ENCODE measurements around the gene APRT.
A peak's percentile ranks its signal among the peaks of the same experiment; 100 is the strongest.
"Not testable (repeated sequence)": the region's sequence is repeated elsewhere in the genome, so short reads cannot be mapped to it uniquely, and the experiment has no call there.

Gene APRT

GRCh38 chr16:88777471-88778270 lies 34.1 kb downstream of the APRT start:
- Histone ChIP-seq H3K4me1 (ENCODE audit: control insufficient read depth, insufficient read depth, low read length, unreplicated experiment) (peaks cover 58% of the 10 kb centered on the region), H3K27me3 (ENCODE audit: insufficient read depth, low read length) (no peaks in the 10 kb centered on the region), H3K79me2 (ENCODE audit: control insufficient read depth, insufficient read depth, low read length, unreplicated experiment) (peaks cover 98% of the 10 kb centered on the region), H3K36me3 (ENCODE audit: insufficient read depth, low read length) (no peaks in the 10 kb centered on the region), H2AFZ (ENCODE audit: low read length, unreplicated experiment) (no peak overlapping the region), H3K27ac (ENCODE audit: low read depth, low read length) (no peak overlapping the region), H3K4me3 (ENCODE audit: low read depth, low read length) (no peak overlapping the region)

- H2AFZ ChIP-seq (ENCODE audit: low read length, unreplicated experiment) = no peak overlapping the region
- peaks cover 55% of the 10 kb centered on the region for H3K4me1 ChIP-seq (ENCODE audit: control insufficient read depth, insufficient read depth, low read length, unreplicated experiment)
- no peaks in the 10 kb centered on the region for H3K27me3 ChIP-seq (ENCODE audit: insufficient read depth, low read length)
- H3K79me2 ChIP-seq (ENCODE audit: control insufficient read depth, insufficient read depth, low read length, unreplicated experiment) = peaks cover 96% of the 10 kb centered on the region
- H3K36me3 ChIP-seq (ENCODE audit: insufficient read depth, low read length) = no peaks in the 10 kb centered on the region
- H3K27ac ChIP-seq (ENCODE audit: low read depth, low read length) = no peak overlapping the region
- H3K4me3 ChIP-seq (ENCODE audit: low read depth, low read length) = no peak overlapping the region
These were observed 35.9 kb downstream of the APRT start for GRCh38 chr16:88775825-88776224.

DNA sequence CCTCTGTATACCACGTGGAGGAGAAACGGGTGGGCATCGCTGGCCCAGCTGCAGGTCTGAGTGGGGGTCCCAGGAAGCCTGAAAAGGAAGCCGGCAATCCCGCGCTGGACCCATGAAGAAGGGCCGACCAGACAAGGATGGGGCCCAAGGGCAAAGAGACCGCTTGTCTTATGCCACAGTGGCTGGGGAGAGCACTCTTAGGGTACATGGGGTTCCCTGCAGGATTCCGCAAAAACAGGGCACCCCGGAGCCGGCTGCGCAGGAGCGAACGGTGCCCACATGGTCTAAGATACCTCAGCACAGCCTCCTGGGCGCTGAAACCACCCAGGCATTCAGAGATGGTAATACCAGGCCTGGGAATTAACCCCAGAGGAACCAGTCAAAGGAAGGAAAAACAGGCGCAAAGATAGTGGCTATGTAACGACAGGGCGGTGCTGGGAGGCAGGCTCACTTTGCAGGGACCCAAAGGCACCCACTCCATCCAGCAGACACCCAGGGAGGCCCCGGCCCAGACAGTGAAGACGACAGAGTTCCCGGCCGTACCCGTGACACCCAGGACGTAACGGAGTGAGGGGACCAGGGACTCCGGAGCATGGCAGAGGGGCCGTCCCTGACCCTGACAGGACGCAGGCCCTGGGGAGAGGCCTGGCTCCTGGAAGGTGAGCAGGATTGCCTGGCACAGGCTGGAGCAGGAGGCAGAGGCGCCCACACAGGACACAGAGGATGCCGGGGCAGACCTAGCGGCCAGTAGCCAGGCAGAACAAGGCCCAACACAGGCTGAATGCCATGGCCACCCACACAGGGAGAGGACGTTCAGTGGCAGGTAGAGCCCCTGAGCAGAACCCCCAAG lies 37.0 kb downstream of the APRT start:
- H3K4me3 ChIP-seq (ENCODE audit: low read depth, low read length) = no peak overlapping the region
- H3K27ac ChIP-seq (ENCODE audit: low read depth, low read length) = peak overlapping the region; percentile 43
- peaks cover 96% of the 10 kb centered on the region for H3K79me2 ChIP-seq (ENCODE audit: control insufficient read depth, insufficient read depth, low read length, unreplicated experiment)
- H3K36me3 ChIP-seq (ENCODE audit: insufficient read depth, low read length) = no peaks in the 10 kb centered on the region
- peaks cover 55% of the 10 kb centered on the region for H3K4me1 ChIP-seq (ENCODE audit: control insufficient read depth, insufficient read depth, low read length, unreplicated experiment)
- no peak overlapping the region for H2AFZ ChIP-seq (ENCODE audit: low read length, unreplicated experiment)
- no peaks in the 10 kb centered on the region for H3K27me3 ChIP-seq (ENCODE audit: insufficient read depth, low read length)

GRCh38 chr16:88773812-88774291 lies 37.9 kb downstream of the APRT start:
- H3K4me1 ChIP-seq (ENCODE audit: control insufficient read depth, insufficient read depth, low read length, unreplicated experiment) = peaks cover 57% of the 10 kb centered on the region

GRCh38 chr16:88772871-88773811 lies 38.6 kb downstream of the APRT start:
- H2AFZ ChIP-seq (ENCODE audit: low read length, unreplicated experiment) = no peak overlapping the region
- peak overlapping the region; percentile 78 for H3K27ac ChIP-seq (ENCODE audit: low read depth, low read length)
- no peaks in the 10 kb centered on the region for H3K36me3 ChIP-seq (ENCODE audit: insufficient read depth, low read length)
- no peaks in the 10 kb centered on the region for H3K27me3 ChIP-seq (ENCODE audit: insufficient read depth, low read length)
- H3K4me1 ChIP-seq (ENCODE audit: control insufficient read depth, insufficient read depth, low read length, unreplicated experiment) = peaks cover 65% of the 10 kb centered on the region
- peaks cover 96% of the 10 kb centered on the region for H3K79me2 ChIP-seq (ENCODE audit: control insufficient read depth, insufficient read depth, low read length, unreplicated experiment)
- H3K4me3 ChIP-seq (ENCODE audit: low read depth, low read length) = peak overlapping the region; percentile 58

More at GRCh38 chr16:88773812-88774291, 37.9 kb downstream of the APRT start:
- no peak overlapping the region for H2AFZ ChIP-seq (ENCODE audit: low read length, unreplicated experiment)
- no peak overlapping the region for H3K4me3 ChIP-seq (ENCODE audit: low read depth, low read length)
- peak overlapping the region; percentile 43 for H3K27ac ChIP-seq (ENCODE audit: low read depth, low read length)
- peaks cover 96% of the 10 kb centered on the region for H3K79me2 ChIP-seq (ENCODE audit: control insufficient read depth, insufficient read depth, low read length, unreplicated experiment)
- no peaks in the 10 kb centered on the region for H3K36me3 ChIP-seq (ENCODE audit: insufficient read depth, low read length)
- H3K27me3 ChIP-seq (ENCODE audit: insufficient read depth, low read length) = no peaks in the 10 kb centered on the region

DNA sequence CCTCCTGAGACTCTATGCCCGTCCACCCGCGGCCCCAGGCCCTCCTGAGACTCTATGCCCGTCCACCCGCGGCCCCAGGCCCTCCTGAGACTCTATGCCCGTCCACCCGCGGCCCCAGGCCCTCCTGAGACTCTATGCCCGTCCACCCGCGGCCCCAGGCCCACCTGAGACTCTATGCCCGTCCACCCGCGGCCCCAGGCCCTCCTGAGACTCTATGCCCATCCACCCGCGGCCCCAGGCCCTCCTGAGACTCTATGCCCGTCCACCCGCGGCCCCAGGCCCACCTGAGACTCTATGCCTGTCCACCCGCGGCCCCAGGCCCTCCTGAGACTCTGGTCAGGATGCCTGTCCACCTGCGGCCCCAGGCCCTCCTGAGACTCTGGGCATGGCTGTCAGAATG lies 39.9 kb downstream of the APRT start:
- not testable (repeated sequence) for H3K27ac ChIP-seq (ENCODE audit: low read depth, low read length); H2AFZ ChIP-seq (ENCODE audit: low read length, unreplicated experiment); H3K36me3 ChIP-seq (ENCODE audit: insufficient read depth, low read length); H3K27me3 ChIP-seq (ENCODE audit: insufficient read depth, low read length); H3K4me3 ChIP-seq (ENCODE audit: low read depth, low read length)
- Histone ChIP-seq H3K4me1 (ENCODE audit: control insufficient read depth, insufficient read depth, low read length, unreplicated experiment) (peaks cover 76% of the 10 kb centered on the region), H3K79me2 (ENCODE audit: control insufficient read depth, insufficient read depth, low read length, unreplicated experiment) (peaks cover 96% of the 10 kb centered on the region)

GRCh38 chr16:88771294-88771772 lies 40.4 kb downstream of the APRT start:
- Histone ChIP-seq H3K27ac (ENCODE audit: low read depth, low read length) (no peak overlapping the region), H3K4me3 (ENCODE audit: low read depth, low read length) (no peak overlapping the region), H3K79me2 (ENCODE audit: control insufficient read depth, insufficient read depth, low read length, unreplicated experiment) (peaks cover 96% of the 10 kb centered on the region), H3K4me1 (ENCODE audit: control insufficient read depth, insufficient read depth, low read length, unreplicated experiment) (peaks cover 76% of the 10 kb centered on the region), H2AFZ (ENCODE audit: low read length, unreplicated experiment) (no peak overlapping the region), H3K36me3 (ENCODE audit: insufficient read depth, low read length) (no peaks in the 10 kb centered on the region), H3K27me3 (ENCODE audit: insufficient read depth, low read length) (no peaks in the 10 kb centered on the region)

GRCh38 chr16:88770461-88771293 lies 41.1 kb downstream of the APRT start:
- Histone ChIP-seq H3K4me1 (ENCODE audit: control insufficient read depth, insufficient read depth, low read length, unreplicated experiment) (peaks cover 76% of the 10 kb centered on the region), H2AFZ (ENCODE audit: low read length, unreplicated experiment) (no peak overlapping the region), H3K36me3 (ENCODE audit: insufficient read depth, low read length) (no peaks in the 10 kb centered on the region), H3K27ac (ENCODE audit: low read depth, low read length) (no peak overlapping the region), H3K27me3 (ENCODE audit: insufficient read depth, low read length) (no peaks in the 10 kb centered on the region), H3K4me3 (ENCODE audit: low read depth, low read length) (no peak overlapping the region), H3K79me2 (ENCODE audit: control insufficient read depth, insufficient read depth, low read length, unreplicated experiment) (peaks cover 96% of the 10 kb centered on the region)

DNA sequence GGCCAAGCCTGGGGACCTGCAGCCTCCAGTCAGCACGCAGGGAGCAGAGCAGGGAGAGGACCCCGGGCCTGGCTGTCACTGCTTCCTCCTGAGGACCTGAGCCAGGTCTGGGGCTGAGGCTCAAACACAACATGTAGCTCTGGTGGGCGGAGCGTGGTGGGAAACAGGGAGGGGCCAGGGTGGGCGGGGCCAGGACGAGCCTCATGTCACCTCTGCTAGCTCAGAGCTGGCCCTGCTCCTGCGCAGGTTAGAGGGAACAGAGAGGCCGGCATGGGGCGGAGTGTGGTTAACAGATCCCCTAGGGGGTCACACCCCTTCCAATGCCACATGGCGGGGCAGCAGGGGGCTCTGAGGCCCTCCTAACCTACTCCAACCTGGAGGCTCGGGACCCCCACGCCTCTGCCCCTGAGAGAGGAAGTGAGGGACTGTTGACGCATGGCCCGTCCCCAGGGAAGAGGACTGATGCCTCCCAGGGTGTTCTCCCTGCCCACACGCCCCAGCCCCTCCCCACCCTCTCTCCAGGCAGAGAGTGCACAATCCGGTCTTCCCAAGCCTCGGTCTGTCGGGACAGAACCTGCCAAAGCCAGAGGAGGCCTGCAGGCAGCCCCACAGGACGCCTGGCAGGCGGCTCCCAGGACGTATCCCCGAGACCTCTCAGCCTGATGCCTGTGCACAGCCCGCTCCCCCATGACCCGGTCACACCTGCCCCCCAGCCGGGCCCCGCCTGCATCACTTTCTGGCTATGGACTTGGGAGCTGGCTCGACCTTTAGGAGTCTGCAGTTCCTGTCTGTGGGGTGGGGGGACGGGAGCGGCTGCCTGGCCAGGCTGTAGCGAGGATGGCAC lies 41.9 kb downstream of the APRT start:
- Histone ChIP-seq H3K27ac (ENCODE audit: low read depth, low read length) (no peak overlapping the region), H2AFZ (ENCODE audit: low read length, unreplicated experiment) (no peak overlapping the region), H3K4me1 (ENCODE audit: control insufficient read depth, insufficient read depth, low read length, unreplicated experiment) (peaks cover 74% of the 10 kb centered on the region), H3K27me3 (ENCODE audit: insufficient read depth, low read length) (no peaks in the 10 kb centered on the region), H3K36me3 (ENCODE audit: insufficient read depth, low read length) (no peaks in the 10 kb centered on the region), H3K4me3 (ENCODE audit: low read depth, low read length) (no peak overlapping the region), H3K79me2 (ENCODE audit: control insufficient read depth, insufficient read depth, low read length, unreplicated experiment) (peaks cover 94% of the 10 kb centered on the region)

Data from ACC112 (cell line).